ENCODE results near the gene MAP2K7. TPM values are rescaled to one million over a fixed set of nuclear protein-coding genes. Genes with fewer than 3 reads are reported as not detected.

The MAP2K7 gene
- total and polyA plus RNA-seq, 7 donors: 12.5 to 27.8 (median 16.5) TPM

- Histone ChIP-seq H3K36me3 (peaks cover 0 to 18% (median 0%) of the 10 kb centered on the region in 4 donors), H3K9me3 (no peaks in the 10 kb centered on the region), H3K4me3 (peak overlapping the region in 1 of 4 donors; percentile 32), H3K27ac (no peak overlapping the region), H3K4me1 (peaks cover 0 to 22% (median 17%) of the 10 kb centered on the region in 4 donors), H3K27me3 (peaks cover 25 to 96% (median 74%) of the 10 kb centered on the region in 3 donors)
- WGBS, 2 donors: 25 to 45% methylated on average over 83 of the region's 83 CpGs
- intact Hi-C loops (cut with DNase I): no loop called here
- no peak for DNase-seq
- TF ChIP-seq POLR2AphosphoS5 (IDR thresholded peaks at IDR 0.05) (no peak), EP300 (IDR thresholded peaks at IDR 0.05) (no peak), POLR2A (IDR thresholded peaks at IDR 0.05) (no peak), CTCF (IDR thresholded peaks at IDR 0.05) (no peak)
These were observed 40.3 kb upstream of the MAP2K7 start for GRCh38 chr19:7863157-7863970.

GRCh38 chr19:7863971-7864689 is 39.5 kb upstream of the MAP2K7 start:
- Histone ChIP-seq H3K4me1 (peaks cover 0 to 30% (median 25%) of the 10 kb centered on the region in 4 donors), H3K4me3 (no peak overlapping the region), H3K27me3 (peaks cover 26 to 95% (median 72%) of the 10 kb centered on the region in 3 donors), H3K27ac (no peak overlapping the region), H3K36me3 (peaks cover 0 to 15% (median 0%) of the 10 kb centered on the region in 4 donors), H3K9me3 (no peaks in the 10 kb centered on the region)
- DNase-seq: no peak
- intact Hi-C loops (cut with DNase I): no loop called here
- no peak for TF ChIP-seq POLR2AphosphoS5 (IDR thresholded peaks at IDR 0.05)
- TF ChIP-seq EP300 (IDR thresholded peaks at IDR 0.05): no peak
- TF ChIP-seq CTCF (IDR thresholded peaks at IDR 0.05): no peak
- no peak for TF ChIP-seq POLR2A (IDR thresholded peaks at IDR 0.05)
- WGBS, 2 donors: 70% methylated on average over 21 of the region's 21 CpGs

GRCh38 chr19:7864690-7865074 is 39.0 kb upstream of the MAP2K7 start:
- H3K9me3 ChIP-seq: no peaks in the 10 kb centered on the region
- no peak overlapping the region for H3K4me3 ChIP-seq
- H3K27me3 ChIP-seq: peaks cover 26 to 89% (median 66%) of the 10 kb centered on the region in 3 donors
- peaks cover 0 to 36% (median 30%) of the 10 kb centered on the region in 4 donors for H3K4me1 ChIP-seq
- peaks cover 0 to 9% (median 0%) of the 10 kb centered on the region in 4 donors for H3K36me3 ChIP-seq
- no peak for DNase-seq
- H3K27ac ChIP-seq: no peak overlapping the region
- 34 to 55% methylated on average over 18 of the region's 18 CpGs for WGBS, 2 donors
- TF ChIP-seq POLR2AphosphoS5 (IDR thresholded peaks at IDR 0.05) (no peak), POLR2A (IDR thresholded peaks at IDR 0.05) (no peak), EP300 (IDR thresholded peaks at IDR 0.05) (no peak), CTCF (IDR thresholded peaks at IDR 0.05) (no peak)
- intact Hi-C loops (cut with DNase I): loop anchor here (5.0 kb wide), 1 partner anchor 38 kb away; the partner anchor contains the start of gene MAP2K7

- DNase-seq: no peak
- Histone ChIP-seq H3K4me3 (no peak overlapping the region), H3K9me3 (no peaks in the 10 kb centered on the region), H3K36me3 (peaks cover 0 to 2% (median 0%) of the 10 kb centered on the region in 4 donors), H3K4me1 (peaks cover 0 to 39% (median 35%) of the 10 kb centered on the region in 4 donors), H3K27ac (no peak overlapping the region), H3K27me3 (peaks cover 26 to 82% (median 59%) of the 10 kb centered on the region in 3 donors)
- intact Hi-C loops (cut with DNase I): loop anchor here (5.0 kb wide), 1 partner anchor 37 kb away; the partner anchor contains the start of gene MAP2K7
- TF ChIP-seq POLR2A (IDR thresholded peaks at IDR 0.05): no peak
- TF ChIP-seq EP300 (IDR thresholded peaks at IDR 0.05): no peak
- TF ChIP-seq POLR2AphosphoS5 (IDR thresholded peaks at IDR 0.05): no peak
- no peak for TF ChIP-seq CTCF (IDR thresholded peaks at IDR 0.05)
- WGBS, 2 donors: 15 to 41% methylated on average over 10 of the region's 10 CpGs
These were observed 38.3 kb upstream of the MAP2K7 start for GRCh38 chr19:7865262-7865911.
